Adipocyte (in vitro differentiated cells): Measurements from ENCODE around the gene MAOB.

Source experiments
- DNase-seq: peaks from one replicate; pipeline ENCODE4 v3.0.0-alpha.2; 2015; ENCODE audit warnings: low read depth
- H3K27me3 ChIP-seq: replicated peaks from 2 replicates; pipeline ENCODE4 v1.7.0; 2013; ENCODE audit warnings: mild to moderate bottlenecking, low read length, moderate library complexity; ENCODE audit not compliant: control insufficient read depth, insufficient read depth
- H3K36me3 ChIP-seq: 2 replicates; pipeline ENCODE4 v1.7.0; 2013; ENCODE audit warnings: low read length, mild to moderate bottlenecking, moderate library complexity; ENCODE audit not compliant: control insufficient read depth, insufficient read depth, severe bottlenecking
- H3K4me1 ChIP-seq: 2 replicates; pipeline ENCODE4 v1.7.0; 2013; ENCODE audit warnings: mild to moderate bottlenecking, low read length, moderate library complexity; ENCODE audit not compliant: control insufficient read depth, insufficient read depth
- H3K4me3 ChIP-seq: 2 replicates; pipeline ENCODE4 v1.7.0; 2013; ENCODE audit warnings: mild to moderate bottlenecking, low read length, moderate library complexity
- H3K9ac ChIP-seq: 2 replicates; pipeline ENCODE4 v1.7.0; 2013; ENCODE audit warnings: mild to moderate bottlenecking, low read length, moderate library complexity
- H3K9me3 ChIP-seq: 2 replicates; pipeline ENCODE4 v1.7.0; 2013; ENCODE audit warnings: mild to moderate bottlenecking, low read length, moderate library complexity; ENCODE audit not compliant: control insufficient read depth

The MAOB gene

DNA sequence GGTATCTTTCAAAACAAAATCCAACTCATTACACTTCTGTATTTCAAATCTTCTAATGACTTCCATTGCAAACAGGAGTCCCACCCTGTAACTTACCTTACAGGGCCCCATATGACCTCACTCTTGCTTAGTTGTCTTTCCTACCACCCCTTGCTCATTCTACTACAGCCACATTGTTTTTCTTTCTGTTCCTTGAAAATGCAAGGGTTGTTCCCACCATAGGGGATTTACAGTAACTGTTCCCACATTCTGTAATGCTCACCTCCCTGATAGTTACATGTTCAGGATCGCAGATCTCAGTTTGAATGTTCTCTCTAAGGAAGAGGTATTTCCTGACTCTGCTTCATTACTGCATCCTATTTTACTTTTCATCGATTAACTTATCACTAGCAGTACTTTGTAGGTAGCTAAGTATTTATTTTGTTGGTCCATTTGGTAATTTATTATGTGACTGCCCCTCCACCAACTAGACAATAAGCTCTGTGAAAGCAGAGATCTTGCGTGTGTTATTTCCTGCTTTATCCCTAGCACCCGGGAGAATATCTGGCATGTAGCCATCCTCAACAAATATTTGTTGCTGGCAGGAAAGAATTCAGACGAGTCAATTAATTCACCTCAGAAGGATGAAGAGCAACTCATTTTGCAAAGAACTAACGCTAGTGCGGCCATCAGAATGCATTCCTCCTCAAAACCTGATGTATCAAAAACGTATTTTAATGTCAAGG lies 21.4 kb downstream of the MAOB start:
- no peaks in the 10 kb centered on the region for H3K36me3 ChIP-seq
- H3K27me3 ChIP-seq, result peaks cover 11% of the 10 kb centered on the region
- no peaks in the 10 kb centered on the region for H3K9me3 ChIP-seq
- no peak overlapping the region for H3K9ac ChIP-seq
- peaks cover 4% of the 10 kb centered on the region for H3K4me1 ChIP-seq
- H3K4me3 ChIP-seq, result no peak overlapping the region
- no peak for DNase-seq

DNA sequence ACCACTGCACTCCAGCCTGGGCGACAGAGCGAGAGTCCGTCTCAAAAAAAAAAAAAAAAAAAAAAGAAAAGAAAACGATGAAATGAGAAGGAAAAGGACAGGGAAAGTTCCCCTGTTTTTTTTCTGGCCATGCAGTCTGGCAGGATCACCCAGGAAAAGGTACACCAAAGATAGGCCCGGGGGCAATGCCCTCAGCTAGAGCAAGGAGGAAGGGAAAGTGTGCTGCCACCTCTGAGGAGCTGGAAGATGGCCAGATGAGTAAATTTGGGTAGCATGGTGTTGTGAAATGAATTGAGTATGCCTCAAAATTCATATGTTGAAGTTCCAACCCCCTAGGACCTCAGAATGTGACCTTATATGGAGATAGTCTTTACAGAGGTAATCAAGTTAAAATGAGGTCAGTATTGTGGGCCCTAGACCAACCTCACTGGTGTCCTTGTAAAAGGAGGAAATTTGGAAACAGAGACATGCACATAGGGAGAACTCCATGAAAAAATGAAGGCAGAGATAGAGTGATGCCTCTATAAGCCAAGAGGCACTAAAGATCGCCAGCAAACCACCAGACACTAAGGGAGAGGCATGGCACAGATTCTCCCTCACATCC lies 28.9 kb downstream of the MAOB start:
- Histone ChIP-seq H3K27me3 (peaks cover 5% of the 10 kb centered on the region), H3K4me3 (no peak overlapping the region), H3K4me1 (no peaks in the 10 kb centered on the region), H3K9ac (no peak overlapping the region), H3K9me3 (no peaks in the 10 kb centered on the region), H3K36me3 (no peaks in the 10 kb centered on the region)
- no peak for DNase-seq

DNA sequence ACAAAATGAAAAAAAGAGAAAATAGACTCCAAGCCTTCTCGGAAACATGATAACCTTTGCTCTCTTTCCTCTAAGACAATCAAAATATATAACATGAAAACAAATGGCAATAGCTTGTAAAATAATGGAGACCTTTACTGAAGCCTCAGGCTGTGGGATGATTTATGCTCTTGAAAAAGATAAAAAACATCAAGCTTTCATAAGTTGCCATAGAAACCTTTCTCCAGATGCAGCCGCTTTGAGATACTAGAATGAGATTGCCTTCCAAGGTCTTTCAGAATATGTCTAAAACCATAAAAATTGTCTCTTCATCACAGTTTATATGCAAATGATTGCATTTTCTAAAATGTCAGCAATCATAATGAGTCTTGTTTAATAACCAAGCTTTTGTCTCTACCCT lies 31.6 kb downstream of the MAOB start:
- Histone ChIP-seq H3K4me1 (no peaks in the 10 kb centered on the region), H3K9me3 (no peaks in the 10 kb centered on the region), H3K9ac (no peak overlapping the region), H3K4me3 (no peak overlapping the region), H3K36me3 (no peaks in the 10 kb centered on the region), H3K27me3 (peaks cover 5% of the 10 kb centered on the region)
- DNase-seq, result no peak

DNA sequence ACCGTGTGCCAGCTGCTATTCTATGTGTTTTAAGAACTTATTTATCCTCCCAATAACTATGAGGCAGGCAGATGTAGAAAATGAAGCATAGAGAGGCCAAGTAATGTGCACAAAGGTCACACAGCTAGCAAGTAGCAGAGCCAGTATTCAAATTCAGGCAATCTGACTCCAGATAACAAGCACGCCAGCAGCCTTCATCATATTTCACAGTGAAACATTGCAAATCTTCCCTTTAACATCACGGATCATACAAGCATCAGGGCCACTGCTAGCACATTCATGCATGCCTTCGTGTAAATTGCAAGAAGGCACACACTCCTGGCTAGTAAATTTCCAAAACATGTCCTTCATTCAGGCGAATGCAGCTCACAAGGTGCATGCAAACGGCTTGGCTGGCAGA lies 33.1 kb downstream of the MAOB start:
- Histone ChIP-seq H3K4me1 (no peaks in the 10 kb centered on the region), H3K9me3 (no peaks in the 10 kb centered on the region), H3K4me3 (no peak overlapping the region), H3K27me3 (peaks cover 5% of the 10 kb centered on the region), H3K9ac (no peak overlapping the region), H3K36me3 (no peaks in the 10 kb centered on the region)
- no peak for DNase-seq

DNA sequence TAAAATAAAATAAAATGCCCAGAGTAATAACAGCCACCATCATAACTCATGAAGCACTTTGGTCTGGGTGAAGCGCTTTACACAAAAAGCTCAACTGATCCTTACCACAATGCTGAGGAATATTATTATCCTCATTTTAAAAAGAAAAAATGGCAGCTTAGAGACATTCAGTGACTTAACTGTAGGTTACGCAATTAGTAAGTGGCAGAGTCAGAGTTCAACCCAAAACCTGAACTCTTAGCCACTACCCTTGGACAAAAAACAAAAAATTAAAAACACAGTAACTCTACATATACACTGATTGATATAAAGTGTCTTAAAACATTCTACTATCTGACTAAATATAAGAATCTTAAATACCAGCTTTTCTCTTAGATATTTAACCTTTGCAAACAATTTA lies 34.9 kb downstream of the MAOB start:
- Histone ChIP-seq H3K36me3 (no peaks in the 10 kb centered on the region), H3K4me1 (no peaks in the 10 kb centered on the region), H3K4me3 (no peak overlapping the region), H3K27me3 (peaks cover 5% of the 10 kb centered on the region), H3K9ac (no peak overlapping the region), H3K9me3 (no peaks in the 10 kb centered on the region)
- DNase-seq, result no peak

DNA sequence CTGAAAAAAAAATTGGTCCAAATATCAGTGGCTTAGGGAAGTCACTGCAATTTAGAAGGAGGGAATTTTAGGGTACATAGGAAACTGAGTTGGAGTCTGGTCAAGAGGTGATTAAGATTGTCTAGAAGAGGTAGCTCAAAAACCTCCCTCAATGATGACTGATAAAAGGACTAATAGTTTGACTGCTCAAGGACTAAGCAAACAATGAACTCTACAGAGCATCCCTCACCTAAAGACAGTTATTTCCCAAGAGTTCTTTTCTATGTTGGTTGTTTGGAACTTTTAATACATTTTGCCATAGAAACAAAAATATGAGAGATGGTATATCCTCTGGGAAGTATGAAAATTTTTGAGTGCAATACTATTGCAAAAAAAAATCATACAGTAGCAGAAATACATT lies 35.7 kb downstream of the MAOB start:
- no peak overlapping the region for H3K4me3 ChIP-seq
- no peaks in the 10 kb centered on the region for H3K36me3 ChIP-seq
- no peaks in the 10 kb centered on the region for H3K4me1 ChIP-seq
- no peak for DNase-seq
- H3K27me3 ChIP-seq, result peaks cover 5% of the 10 kb centered on the region
- H3K9ac ChIP-seq, result no peak overlapping the region
- peaks cover 2% of the 10 kb centered on the region for H3K9me3 ChIP-seq

DNA sequence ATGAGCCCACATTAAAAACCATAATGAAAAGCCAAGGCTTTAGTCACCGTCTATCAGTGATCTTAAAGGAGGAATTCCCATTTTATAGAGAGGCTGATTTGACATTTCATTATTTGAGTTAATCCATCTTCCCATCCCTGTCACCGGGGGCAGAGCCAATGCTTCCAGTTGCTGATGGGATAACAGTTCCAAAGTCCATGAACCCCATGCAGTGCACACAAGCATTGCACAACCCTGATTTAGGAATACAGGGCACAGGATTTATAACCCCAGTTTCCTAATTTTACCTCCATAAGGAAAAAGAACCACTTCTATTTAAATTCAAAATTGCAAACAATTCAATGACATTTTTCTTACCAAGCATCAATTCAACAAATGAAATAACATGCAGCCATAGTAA lies 36.5 kb downstream of the MAOB start:
- DNase-seq, result no peak
- peaks cover 5% of the 10 kb centered on the region for H3K27me3 ChIP-seq
- H3K4me3 ChIP-seq, result no peak overlapping the region
- H3K9ac ChIP-seq, result no peak overlapping the region
- H3K4me1 ChIP-seq, result no peaks in the 10 kb centered on the region
- H3K36me3 ChIP-seq, result no peaks in the 10 kb centered on the region
- peaks cover 5% of the 10 kb centered on the region for H3K9me3 ChIP-seq

DNA sequence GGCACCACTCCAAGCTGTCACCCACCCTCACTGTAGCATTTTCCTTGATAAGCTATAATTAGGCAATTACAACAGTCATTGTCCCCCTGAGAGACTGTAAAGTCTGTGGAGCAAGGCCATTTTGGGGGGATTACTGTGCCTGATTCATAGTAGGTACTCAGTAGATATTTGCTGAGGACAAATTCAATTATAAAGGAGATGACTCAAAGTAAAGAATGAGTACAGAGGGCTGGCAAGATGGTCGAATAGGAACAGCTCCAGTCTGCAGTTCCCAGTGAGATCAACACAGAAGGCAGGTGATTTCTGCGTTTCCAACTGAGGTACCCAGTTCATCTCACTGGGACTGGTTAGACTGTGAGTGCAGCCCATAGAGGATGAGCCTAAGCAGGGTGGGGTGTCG lies 42.0 kb downstream of the MAOB start:
- no peak overlapping the region for H3K4me3 ChIP-seq
- H3K27me3 ChIP-seq, result peaks cover 13% of the 10 kb centered on the region
- H3K4me1 ChIP-seq, result peaks cover 3% of the 10 kb centered on the region
- peaks cover 5% of the 10 kb centered on the region for H3K9me3 ChIP-seq
- no peaks in the 10 kb centered on the region for H3K36me3 ChIP-seq
- H3K9ac ChIP-seq, result no peak overlapping the region
- DNase-seq, result no peak

DNA sequence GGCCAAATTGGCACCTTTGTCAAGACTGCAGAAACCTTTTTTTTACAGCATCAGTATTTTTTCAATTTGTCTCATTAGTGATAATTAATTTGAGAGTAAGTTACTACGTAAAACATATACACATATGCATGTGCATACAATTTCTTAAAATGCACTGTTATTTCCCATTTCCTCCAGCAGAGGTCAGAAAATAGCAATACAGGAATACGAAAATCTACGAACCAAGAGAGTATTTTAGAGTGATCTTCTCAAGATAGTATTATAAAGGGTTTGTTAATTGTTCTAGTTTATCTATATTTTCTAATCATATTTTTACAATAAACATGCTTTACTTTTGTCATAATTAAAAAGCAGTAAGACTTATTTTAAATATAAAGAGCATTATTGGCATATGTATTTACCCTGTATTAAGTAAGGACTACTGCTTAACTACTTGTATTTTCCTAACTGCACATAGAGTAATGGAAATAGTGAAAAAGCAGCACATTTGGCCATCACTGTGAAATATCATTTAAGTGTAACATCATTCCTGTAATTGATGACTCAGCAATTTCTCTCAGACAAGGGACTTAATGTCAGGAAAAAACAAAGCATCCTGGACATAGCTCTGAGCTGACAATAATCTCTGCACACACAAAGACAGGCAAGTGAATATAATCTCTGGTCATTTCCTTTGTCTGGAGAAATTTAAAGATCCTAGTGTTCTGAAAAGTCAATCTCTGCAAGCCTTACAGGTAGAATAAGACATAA lies 45.6 kb downstream of the MAOB start:
- DNase-seq, result peak; percentile 62
- H3K27me3 ChIP-seq, result peaks cover 16% of the 10 kb centered on the region
- H3K4me3 ChIP-seq, result no peak overlapping the region

DNA sequence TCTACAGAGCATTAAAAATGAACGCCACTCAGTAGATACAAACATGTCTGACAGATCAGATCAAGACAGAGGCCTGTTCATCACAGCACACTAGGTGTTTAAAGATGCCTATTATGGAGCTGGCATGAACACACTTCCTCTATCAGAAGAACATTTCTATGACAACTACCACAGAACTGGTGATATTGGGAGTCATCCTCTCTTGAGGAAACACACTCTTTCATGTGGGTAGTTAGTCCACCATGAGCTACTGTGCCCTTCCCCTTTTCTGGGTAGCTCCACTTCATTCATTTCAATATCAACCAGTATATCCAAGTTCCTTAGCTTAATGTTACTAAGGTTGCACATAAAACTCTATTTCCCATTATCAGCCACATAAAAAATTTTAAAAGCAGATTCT lies 46.7 kb downstream of the MAOB start:
- Histone ChIP-seq H3K36me3 (no peaks in the 10 kb centered on the region), H3K9me3 (no peaks in the 10 kb centered on the region), H3K9ac (no peak overlapping the region), H3K4me1 (peaks cover 14% of the 10 kb centered on the region), H3K4me3 (no peak overlapping the region), H3K27me3 (peaks cover 16% of the 10 kb centered on the region)
- DNase-seq, result no peak

More for the DNA sequence above, 45.6 kb downstream of the MAOB start:
- Histone ChIP-seq H3K36me3 (no peaks in the 10 kb centered on the region), H3K9me3 (peaks cover 4% of the 10 kb centered on the region), H3K9ac (no peak overlapping the region), H3K4me1 (peaks cover 14% of the 10 kb centered on the region)

DNA sequence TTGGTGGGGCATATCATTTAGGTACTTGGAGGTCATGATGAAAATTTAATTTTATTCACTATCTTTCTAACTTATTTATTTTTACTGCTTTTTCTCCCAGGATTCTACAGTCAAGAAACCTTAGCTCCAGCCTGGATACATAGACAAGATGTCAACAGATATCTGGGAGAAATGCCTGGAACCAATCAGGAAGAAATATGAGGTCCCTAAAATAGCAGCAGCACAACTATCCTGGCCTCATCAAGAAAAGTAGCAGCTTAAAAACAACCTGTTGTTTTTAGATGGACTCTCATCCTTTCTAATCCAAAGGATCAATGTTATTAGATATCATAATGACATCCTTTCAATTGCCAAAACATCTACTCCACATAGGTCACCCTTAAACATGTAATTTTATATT lies 54.5 kb downstream of the MAOB start:
- no peak for DNase-seq
- Histone ChIP-seq H3K4me3 (no peak overlapping the region), H3K4me1 (no peaks in the 10 kb centered on the region), H3K9me3 (no peaks in the 10 kb centered on the region), H3K9ac (no peak overlapping the region), H3K27me3 (peaks cover 7% of the 10 kb centered on the region), H3K36me3 (no peaks in the 10 kb centered on the region)
